H1 (cell line): Measurements from ENCODE around the gene SPIRE2. TPM values are rescaled to one million over a fixed set of nuclear protein-coding genes. Genes with fewer than 3 reads are reported as not detected.
"Not testable (repeated sequence)": the region's sequence is repeated elsewhere in the genome, so short reads cannot be mapped to it uniquely, and the experiment has no call there.

Source experiments
- CTCF ChIA-PET: fragments of 300-600 bp; sonication (Branson Sonifier 250); formaldehyde crosslinking; loops from one replicate; lab custom pipeline; 2021; ENCODE audit not compliant: partially characterized antibody; lab: Charles Lee
- POLR2A ChIA-PET: fragments of 300-600 bp; sonication (Branson Sonifier 250); formaldehyde crosslinking; loops from one replicate; lab custom pipeline; 2021; ENCODE audit warnings: inconsistent platforms; ENCODE audit not compliant: partially characterized antibody; lab: Charles Lee
- DNase-seq, 2 experiments: peaks; one replicate each; pipeline versions ENCODE4 v3.0.0 to v3.0.0-alpha.2; 2010 to 2022; ENCODE audit warnings: low spot score in 2 of 2, low read depth in 1 of 2, mixed read lengths in 1 of 2
- FAIRE-seq: peaks from 2 replicates; lab custom pipeline; 2011; peaks lifted over from hg19 to GRCh38; lab: Jason Lieb, UNC
- H2AFZ ChIP-seq: 2 replicates; pipeline ENCODE4 v1.8.1; 2012; ENCODE audit warnings: low read length, inconsistent platforms
- H2AK5ac ChIP-seq: 2 replicates; pipeline ENCODE4 v1.6.1; 2013; ENCODE audit warnings: low read depth, low read length
- H2BK120ac ChIP-seq: replicated peaks from 2 replicates; pipeline ENCODE3; 2013; ENCODE audit warnings: low read depth, low read length, inconsistent platforms
- H2BK12ac ChIP-seq: 2 replicates; pipeline ENCODE4 v1.6.1; 2013; ENCODE audit warnings: low read depth, low read length
- H2BK15ac ChIP-seq: 2 replicates; pipeline ENCODE4 v1.6.1; 2013; ENCODE audit warnings: low read length
- H2BK20ac ChIP-seq: 2 replicates; pipeline ENCODE4 v1.6.1; 2013; ENCODE audit warnings: low read length
- H2BK5ac ChIP-seq: 2 replicates; pipeline ENCODE4 v1.6.1; 2013; ENCODE audit warnings: low read depth, low read length
- H3K14ac ChIP-seq: 2 replicates; pipeline ENCODE4 v1.6.1; 2013; ENCODE audit warnings: inconsistent platforms; ENCODE audit not compliant: insufficient read length
- H3K18ac ChIP-seq: 2 replicates; pipeline ENCODE4 v1.6.1; 2013; ENCODE audit warnings: low read length; ENCODE audit errors: extremely low read depth
- H3K23ac ChIP-seq: 2 replicates; pipeline ENCODE4 v1.6.1; 2013; ENCODE audit warnings: inconsistent platforms; ENCODE audit not compliant: insufficient read length
- H3K23me2 ChIP-seq: 2 replicates; pipeline ENCODE4 v1.6.1; 2013; ENCODE audit warnings: low read depth, low read length
- H3K27ac ChIP-seq: 2 replicates; pipeline ENCODE4 v1.6.1; 2011; ENCODE audit warnings: low read depth, low read length, inconsistent platforms
- H3K27me3 ChIP-seq, 4 experiments: replicated peaks in 1 of 4; 1 replicate in 1 of 4; 2 replicates in 3 of 4; pipeline versions ENCODE4 v1.6.1 to v1.8.1; 2011 to 2013; ENCODE audit warnings: low read length in 3 of 4, mild to moderate bottlenecking in 3 of 4, inconsistent platforms in 2 of 4, mixed read lengths in 2 of 4, moderate library complexity in 1 of 4; ENCODE audit not compliant: control insufficient read depth in 3 of 4, insufficient read depth in 3 of 4; ENCODE audit errors: extremely low read depth in 1 of 4
- H3K36me3 ChIP-seq, 4 experiments: 2 replicates each; pipeline versions ENCODE4 v1.6.1 to v1.8.1; 2011 to 2013; ENCODE audit warnings: mild to moderate bottlenecking in 4 of 4, low read length in 3 of 4, moderate library complexity in 2 of 4, control low read depth in 1 of 4, inconsistent platforms in 1 of 4; ENCODE audit not compliant: insufficient read depth in 4 of 4, control insufficient read depth in 2 of 4
- H3K4ac ChIP-seq: replicated peaks from 2 replicates; pipeline ENCODE3; 2013; ENCODE audit warnings: low read length, low read depth, mixed read lengths, inconsistent platforms; ENCODE audit not compliant: insufficient read length
- H3K4me1 ChIP-seq, 4 experiments: replicated peaks in 1 of 4; 1 replicate in 1 of 4; 2 replicates in 3 of 4; pipeline versions ENCODE4 v1.6.1 to v1.8.1; 2011 to 2013; ENCODE audit warnings: low read length in 3 of 4, inconsistent platforms in 2 of 4, mixed read lengths in 1 of 4; ENCODE audit not compliant: insufficient read depth in 4 of 4, control insufficient read depth in 3 of 4
- H3K4me2 ChIP-seq, 2 experiments: 2 replicates each; pipeline versions ENCODE4 v1.6.1 to v1.8.1; 2011 to 2013; ENCODE audit warnings: low read depth in 2 of 2, low read length in 2 of 2, control low read depth in 1 of 2, inconsistent platforms in 1 of 2, mild to moderate bottlenecking in 1 of 2; ENCODE audit not compliant: insufficient read depth in 1 of 2
- H3K4me3 ChIP-seq, 4 experiments: fragments of 200-600, 300-600 bp in 1 of 4; sonication (generic), shearing (Covaris generic), sonication (Bioruptor Twin) in 1 of 4; 2 replicates each; pipeline versions ENCODE4 v1.5.1 to v1.8.1; 2011 to 2016; ENCODE audit warnings: low read length in 4 of 4, low read depth in 3 of 4, control low read depth in 2 of 4, inconsistent platforms in 2 of 4, mild to moderate bottlenecking in 2 of 4, mixed read lengths in 1 of 4, moderate library complexity in 1 of 4; ENCODE audit not compliant: insufficient read depth in 2 of 4; ENCODE audit errors: extremely low read depth in 1 of 4
- H3K56ac ChIP-seq: replicated peaks from 2 replicates; pipeline ENCODE3; 2013; ENCODE audit warnings: low read depth, mild to moderate bottlenecking, mixed read lengths, low read length, inconsistent platforms; ENCODE audit not compliant: insufficient read length
- H3K79me1 ChIP-seq: 2 replicates; pipeline ENCODE4 v1.6.1; 2013; ENCODE audit warnings: low read depth, low read length, control low read depth
- H3K79me2 ChIP-seq, 2 experiments: 2 replicates each; pipeline versions ENCODE4 v1.6.1 to v1.8.1; 2012 to 2013; ENCODE audit warnings: low read length in 2 of 2, mild to moderate bottlenecking in 2 of 2, inconsistent platforms in 1 of 2; ENCODE audit not compliant: insufficient read depth in 2 of 2, control insufficient read depth in 1 of 2
- H3K9ac ChIP-seq, 4 experiments: replicated peaks in 1 of 4; 1 replicate in 1 of 4; 2 replicates in 3 of 4; pipeline versions ENCODE4 v1.6.1 to v1.8.1; 2011 to 2013; ENCODE audit warnings: low read depth in 3 of 4, low read length in 3 of 4, control low read depth in 2 of 4, mild to moderate bottlenecking in 2 of 4, moderate library complexity in 2 of 4, inconsistent platforms in 1 of 4; ENCODE audit errors: extremely low read depth in 1 of 4
- H3K9me3 ChIP-seq, 2 experiments: 2 replicates each; pipeline versions ENCODE4 v1.6.1 to v1.8.1; 2012 to 2013; ENCODE audit warnings: mild to moderate bottlenecking in 2 of 2, moderate library complexity in 2 of 2, control low read depth in 1 of 2, inconsistent platforms in 1 of 2, low read depth in 1 of 2, low read length in 1 of 2, mixed read lengths in 1 of 2; ENCODE audit not compliant: insufficient read depth in 2 of 2
- H4K20me1 ChIP-seq, 2 experiments: replicated peaks in 1 of 2; 2 replicates each; pipeline versions ENCODE3 to v1.8.1; 2011 to 2013; ENCODE audit warnings: inconsistent platforms in 2 of 2, low read length in 2 of 2, mild to moderate bottlenecking in 1 of 2; ENCODE audit not compliant: insufficient read depth in 2 of 2, control insufficient read depth in 1 of 2
- H4K5ac ChIP-seq: 2 replicates; pipeline ENCODE4 v1.6.1; 2013; ENCODE audit warnings: low read length, low read depth, mixed read lengths, inconsistent platforms; ENCODE audit not compliant: insufficient read length
- H4K8ac ChIP-seq: 2 replicates; pipeline ENCODE4 v1.8.0; 2013; ENCODE audit warnings: mild to moderate bottlenecking, moderate library complexity, low read length, inconsistent platforms; ENCODE audit not compliant: insufficient read depth; ENCODE audit errors: extremely low read depth
- H4K91ac ChIP-seq: replicated peaks from 2 replicates; pipeline ENCODE3; 2013; ENCODE audit warnings: low read length, mixed read lengths, inconsistent platforms; ENCODE audit not compliant: insufficient read length
- WGBS, 2 experiments: shearing (Covaris generic) in 1 of 2; methylation state at CpG; one replicate each; pipeline versions ENCODE4 v1.1.6 to v1.1.7; 2013 to 2015; ENCODE audit warnings: low lambda C conversion rate in 2 of 2, mixed read lengths in 2 of 2, inconsistent platforms in 1 of 2, low coverage in 1 of 2, missing lambda C conversion rate in 1 of 2; ENCODE audit not compliant: insufficient replicate concordance in 2 of 2, insufficient coverage in 1 of 2, insufficient read length in 1 of 2; ENCODE audit errors: extremely low coverage in 1 of 2, missing lambda C conversion rate in 1 of 2; 5-methylcytosine and 5-hydroxymethylcytosine counted together
- polyA plus RNA-seq, 7 experiments: library from polyadenylated mRNA; depleted of rRNA in 3 of 7; stranded (reverse) in 5 of 7; unstranded in 2 of 7; fragments of >200 nt in 5 of 7; fragments of 200-250 nt in 2 of 7; gene quantifications; 1 replicate in 5 of 7; 2 replicates in 1 of 7; 4 replicates in 1 of 7; pipeline versions ENCODE4 v1.2.1 to v1.2.3, GENCODE V29; 2011 to 2013; ENCODE audit warnings: missing spikeins in 2 of 7, mixed read lengths in 2 of 7
- total RNA-seq: library from RNA; stranded (reverse); fragmentation: NEBNext Ultra II Directional; extraction: Animal tissue kit (Norgen Biotek cat#: 25700); gene quantifications from 2 replicates; pipeline ENCODE4 v1.2.1, GENCODE V29; 2021

The SPIRE2 gene
- total and polyA plus RNA-seq, 2 of the 8 experiments (the other 6 are each of a cell fraction or from before 2014, with no cell fraction given): 7.4 to 15.4 TPM

- H4K5ac ChIP-seq, H2BK20ac ChIP-seq, H2AFZ ChIP-seq, H2BK15ac ChIP-seq, H3K14ac ChIP-seq, H4K8ac ChIP-seq, H3K79me1 ChIP-seq, H2BK120ac ChIP-seq, H3K9ac ChIP-seq, H3K18ac ChIP-seq, H3K9me3 ChIP-seq, H3K56ac ChIP-seq, H3K27ac ChIP-seq, FAIRE-seq, H3K23ac ChIP-seq, H4K91ac ChIP-seq, H3K36me3 ChIP-seq, DNase-seq, H2BK5ac ChIP-seq, H3K4me3 ChIP-seq, H2BK12ac ChIP-seq, H3K27me3 ChIP-seq, H4K20me1 ChIP-seq, H3K4ac ChIP-seq, H3K23me2 ChIP-seq, H2AK5ac ChIP-seq, CTCF ChIA-PET: not testable (repeated sequence)
- 0 out of 4 replicates have a peak overlapping the region, but pooled peaks of 1 of the 2 experiments have one; percentile 13 for H3K4me2 ChIP-seq
- POLR2A ChIA-PET: interaction anchor here (0.7 kb wide), 1 partner anchor 107 kb away, joined by 4 read pairs; no protein-coding TSS in a partner anchor
- peaks cover 0 to 18% of the 10 kb centered on the region in 2 experiments; a peak in 2 of 4 replicates for H3K79me2 ChIP-seq
- WGBS, 2 experiments: 85% methylated on average over 8 of the region's 8 CpGs; no CpG with 5 or more reads in 1 of the 2 experiments
- peaks cover 0 to 16% (median 3%) of the 10 kb centered on the region in 4 experiments; a peak in 5 of 7 replicates for H3K4me1 ChIP-seq
These were observed 8.8 kb upstream of the SPIRE2 start for GRCh38 chr16:89819448-89819847.
